HepG2 (cell line): ENCODE measurements around the gene ATE1. TPM values are rescaled to one million over a fixed set of nuclear protein-coding genes. Genes with fewer than 3 reads are reported as not detected.

Source experiments
- ATF7 ChIP-seq, 2 experiments: fragments of 450-650 bp in 1 of 2; sonication (generic) in 1 of 2; formaldehyde crosslinking in 1 of 2; IDR thresholded peaks; 2 replicates each; pipeline versions ENCODE4 v1.4.0 to v1.6.1; 2016 to 2020; ENCODE audit warnings: antibody characterized with exemption in 1 of 2, mild to moderate bottlenecking in 1 of 2, missing genetic modification reagents in 1 of 2
- KDM4B ChIP-seq: sonication (generic); formaldehyde crosslinking; IDR thresholded peaks from 2 replicates; pipeline ENCODE4 v1.4.0; 2020; ENCODE audit warnings: missing genetic modification reagents
- REXO4 ChIP-seq: sonication (generic); formaldehyde crosslinking; IDR thresholded peaks from 2 replicates; pipeline ENCODE4 v1.8.0; 2022; ENCODE audit warnings: missing genetic modification reagents, mild to moderate bottlenecking, borderline replicate concordance
- TBX2 ChIP-seq: sonication (generic); formaldehyde crosslinking; IDR thresholded peaks from 2 replicates; pipeline ENCODE4 v1.5.0; 2020; ENCODE audit warnings: missing genetic modification reagents, mild to moderate bottlenecking, borderline replicate concordance
- ZFP82 ChIP-seq: sonication (generic); formaldehyde crosslinking; IDR thresholded peaks from 2 replicates; pipeline ENCODE4 v1.5.1; 2020; ENCODE audit warnings: mild to moderate bottlenecking, missing genetic modification reagents, borderline replicate concordance
- ZNF101 ChIP-seq: sonication (generic); formaldehyde crosslinking; IDR thresholded peaks from 2 replicates; pipeline ENCODE4 v1.4.0; 2020; ENCODE audit warnings: mild to moderate bottlenecking, low read depth, missing genetic modification reagents, borderline replicate concordance
- ZNF121 ChIP-seq: sonication (generic); formaldehyde crosslinking; IDR thresholded peaks from 2 replicates; pipeline ENCODE4 v1.5.0; 2020; ENCODE audit warnings: mild to moderate bottlenecking, missing genetic modification reagents
- ZNF451 ChIP-seq: sonication (generic); formaldehyde crosslinking; IDR thresholded peaks from 2 replicates; pipeline ENCODE4 v1.5.0; 2020; ENCODE audit warnings: mild to moderate bottlenecking, missing genetic modification reagents
- ZNF709 ChIP-seq: sonication (generic); formaldehyde crosslinking; IDR thresholded peaks from 2 replicates; pipeline ENCODE4 v1.5.0; 2020; ENCODE audit warnings: mild to moderate bottlenecking, missing genetic modification reagents
- ZNF713 ChIP-seq: sonication (generic); formaldehyde crosslinking; IDR thresholded peaks from 2 replicates; pipeline ENCODE4 v1.4.0; 2020; ENCODE audit warnings: mild to moderate bottlenecking, missing genetic modification reagents
- ZNF768 ChIP-seq: sonication (generic); formaldehyde crosslinking; IDR thresholded peaks from 2 replicates; pipeline ENCODE4 v1.4.0; 2020; ENCODE audit warnings: missing genetic modification reagents
- ZNF891 ChIP-seq: sonication (generic); formaldehyde crosslinking; IDR thresholded peaks from 2 replicates; pipeline ENCODE4 v1.5.0; 2020; ENCODE audit warnings: mild to moderate bottlenecking, missing genetic modification reagents
- polyA plus RNA-seq, 8 experiments: library from polyadenylated mRNA; depleted of rRNA in 3 of 8; stranded (reverse) in 7 of 8; unstranded in 1 of 8; fragments of >200 nt; fragmentation: Illumina TruSeq in 4 of 8; extraction: Trizol in 4 of 8; gene quantifications; 2 replicates each; pipeline versions ENCODE4 v1.2.1 to v1.2.3, GENCODE V29; 2011 to 2016; ENCODE audit warnings: low read depth in 4 of 8, missing spikeins in 1 of 8, mixed read lengths in 1 of 8; ENCODE audit not compliant: insufficient read depth in 1 of 8
- total RNA-seq, 5 experiments: library from RNA; depleted of rRNA; stranded (reverse); fragments of >200 nt; fragmentation: Illumina TruSeq; extraction: Trizol; gene quantifications; 2 replicates each; pipeline ENCODE4 v1.2.3, GENCODE V29; 2016; ENCODE audit warnings: low read depth in 1 of 5
- TF ChIP-seq, protein P1 (sequence below): sonication (generic); formaldehyde crosslinking; IDR thresholded peaks from 2 replicates; pipeline ENCODE4 v1.4.0; 2020; ENCODE audit warnings: mild to moderate bottlenecking, missing genetic modification reagents
- TF ChIP-seq, protein P2 (sequence below): conservative IDR thresholded peaks from 2 replicates; pipeline ENCODE4 v1.6.1; 2018; ENCODE audit warnings: missing genetic modification reagents
- TF ChIP-seq, protein P3 (sequence below): sonication (generic); formaldehyde crosslinking; IDR thresholded peaks from 2 replicates; pipeline ENCODE4 v1.4.0; 2020; ENCODE audit warnings: missing genetic modification reagents
- TF ChIP-seq, protein P4 (sequence below): sonication (generic); formaldehyde crosslinking; IDR thresholded peaks from 2 replicates; pipeline ENCODE4 v1.5.0; 2020; ENCODE audit warnings: missing genetic modification reagents, mild to moderate bottlenecking, borderline replicate concordance
- TF ChIP-seq, protein P5 (sequence below): sonication (generic); formaldehyde crosslinking; IDR thresholded peaks from 2 replicates; pipeline ENCODE4 v1.4.0; 2020; ENCODE audit warnings: mild to moderate bottlenecking, missing genetic modification reagents
- TF ChIP-seq, protein P6 (sequence below): sonication (generic); formaldehyde crosslinking; IDR thresholded peaks from 2 replicates; pipeline ENCODE4 v1.5.1; 2020; ENCODE audit warnings: missing genetic modification reagents, mild to moderate bottlenecking, borderline replicate concordance
- TF ChIP-seq, protein P7 (sequence below): sonication (generic); formaldehyde crosslinking; IDR thresholded peaks from 2 replicates; pipeline ENCODE4 v1.8.0; 2022; ENCODE audit warnings: mild to moderate bottlenecking, missing genetic modification reagents, moderate library complexity

The ATE1 gene
- total and polyA plus RNA-seq, 2 of the 13 experiments (the other 11 are each of a cell fraction or from before 2014, with no cell fraction given): 17.5 to 42.2 TPM

DNA sequence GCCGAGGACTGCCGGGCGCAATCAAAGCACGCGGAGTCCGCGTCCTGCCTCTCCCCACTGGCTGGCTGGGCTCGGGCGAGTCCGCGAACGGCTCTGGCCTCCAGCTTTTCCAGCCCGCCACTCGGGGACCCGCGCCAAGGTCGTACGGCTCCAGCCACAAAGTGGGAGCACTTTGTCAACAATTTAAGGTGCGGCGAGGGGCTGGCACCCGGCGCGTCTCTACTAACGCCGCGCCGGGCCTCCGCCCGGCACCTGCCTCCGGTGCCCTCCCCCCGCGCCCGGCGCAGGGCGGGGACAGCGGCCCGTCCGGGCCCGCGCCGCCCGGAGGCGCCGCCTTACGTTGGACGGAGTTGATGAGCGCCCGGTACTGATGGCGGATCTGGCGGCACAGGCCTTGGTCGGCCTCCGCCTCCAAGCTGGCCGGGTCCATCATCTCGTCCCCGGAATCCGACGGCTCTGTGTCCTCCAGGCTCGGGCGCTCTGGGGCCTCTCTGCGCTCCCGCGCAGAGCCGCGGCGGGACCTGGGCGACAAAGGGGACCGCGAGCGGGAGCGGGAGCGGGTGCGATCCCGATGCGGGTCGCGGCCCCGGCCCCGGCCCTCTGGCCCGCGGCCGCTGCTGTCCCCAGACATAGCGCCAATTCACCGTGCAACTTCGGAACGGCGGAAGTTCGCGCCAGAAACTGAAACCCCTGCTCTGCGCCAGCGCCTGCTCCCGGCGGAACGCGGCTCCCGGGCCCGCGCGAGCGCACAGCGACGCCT lies 46.9 kb upstream of the ATE1 start, which contains the start of gene NSMCE4A (continued):
- TF ChIP-seq, protein P1, sequence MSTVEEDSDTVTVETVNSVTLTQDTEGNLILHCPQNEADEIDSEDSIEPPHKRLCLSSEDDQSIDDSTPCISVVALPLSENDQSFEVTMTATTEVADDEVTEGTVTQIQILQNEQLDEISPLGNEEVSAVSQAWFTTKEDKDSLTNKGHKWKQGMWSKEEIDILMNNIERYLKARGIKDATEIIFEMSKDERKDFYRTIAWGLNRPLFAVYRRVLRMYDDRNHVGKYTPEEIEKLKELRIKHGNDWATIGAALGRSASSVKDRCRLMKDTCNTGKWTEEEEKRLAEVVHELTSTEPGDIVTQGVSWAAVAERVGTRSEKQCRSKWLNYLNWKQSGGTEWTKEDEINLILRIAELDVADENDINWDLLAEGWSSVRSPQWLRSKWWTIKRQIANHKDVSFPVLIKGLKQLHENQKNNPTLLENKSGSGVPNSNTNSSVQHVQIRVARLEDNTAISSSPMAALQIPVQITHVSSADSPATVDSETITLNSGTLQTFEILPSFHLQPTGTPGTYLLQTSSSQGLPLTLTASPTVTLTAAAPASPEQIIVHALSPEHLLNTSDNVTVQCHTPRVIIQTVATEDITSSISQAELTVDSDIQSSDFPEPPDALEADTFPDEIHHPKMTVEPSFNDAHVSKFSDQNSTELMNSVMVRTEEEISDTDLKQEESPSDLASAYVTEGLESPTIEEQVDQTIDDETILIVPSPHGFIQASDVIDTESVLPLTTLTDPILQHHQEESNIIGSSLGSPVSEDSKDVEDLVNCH (CRISPR knock-in tag): no peak
- TF ChIP-seq, protein P2, sequence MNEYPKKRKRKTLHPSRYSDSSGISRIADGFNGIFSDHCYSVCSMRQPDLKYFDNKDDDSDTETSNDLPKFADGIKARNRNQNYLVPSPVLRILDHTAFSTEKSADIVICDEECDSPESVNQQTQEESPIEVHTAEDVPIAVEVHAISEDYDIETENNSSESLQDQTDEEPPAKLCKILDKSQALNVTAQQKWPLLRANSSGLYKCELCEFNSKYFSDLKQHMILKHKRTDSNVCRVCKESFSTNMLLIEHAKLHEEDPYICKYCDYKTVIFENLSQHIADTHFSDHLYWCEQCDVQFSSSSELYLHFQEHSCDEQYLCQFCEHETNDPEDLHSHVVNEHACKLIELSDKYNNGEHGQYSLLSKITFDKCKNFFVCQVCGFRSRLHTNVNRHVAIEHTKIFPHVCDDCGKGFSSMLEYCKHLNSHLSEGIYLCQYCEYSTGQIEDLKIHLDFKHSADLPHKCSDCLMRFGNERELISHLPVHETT (CRISPR knock-in tag): peak; percentile 80
- TF ChIP-seq, protein P3, sequence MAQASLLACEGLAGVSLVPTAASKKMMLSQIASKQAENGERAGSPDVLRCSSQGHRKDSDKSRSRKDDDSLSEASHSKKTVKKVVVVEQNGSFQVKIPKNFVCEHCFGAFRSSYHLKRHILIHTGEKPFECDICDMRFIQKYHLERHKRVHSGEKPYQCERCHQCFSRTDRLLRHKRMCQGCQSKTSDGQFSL (CRISPR knock-in tag): no peak
- TF ChIP-seq ZNF709 (CRISPR knock-in tag) (peak; percentile 78; the same call in 1 of the 2 replicates), ZNF451 (CRISPR knock-in tag) (no peak), ZNF713 (CRISPR knock-in tag) (no peak), ZNF121 (CRISPR knock-in tag) (peak; percentile 14; the same call in 1 of the 2 replicates), TBX2 (CRISPR knock-in tag) (peak; percentile 41; the same call in 1 of the 2 replicates), ZNF101 (CRISPR knock-in tag) (no peak), ZNF891 (CRISPR knock-in tag) (peak; percentile 50), KDM4B (CRISPR knock-in tag) (no peak), ATF7 (IDR thresholded peaks at IDR 0.05) (no peak), ATF7 (CRISPR knock-in tag; IDR thresholded peaks at IDR 0.05) (0 out of 2 replicates have a peak, but pooled peaks have one; percentile 17), REXO4 (no peak), ZNF768 (CRISPR knock-in tag) (peak; percentile 52; the same call in 1 of the 2 replicates), ZFP82 (CRISPR knock-in tag) (peak; percentile 62; the same call in 1 of the 2 replicates)
- TF ChIP-seq, protein P4, sequence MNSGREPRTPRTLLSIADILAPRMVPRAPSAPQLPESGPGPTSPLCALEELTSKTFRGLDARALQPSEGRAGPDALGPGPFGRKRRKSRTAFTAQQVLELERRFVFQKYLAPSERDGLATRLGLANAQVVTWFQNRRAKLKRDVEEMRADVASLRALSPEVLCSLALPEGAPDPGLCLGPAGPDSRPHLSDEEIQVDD (CRISPR knock-in tag): no peak
- TF ChIP-seq, protein P5, sequence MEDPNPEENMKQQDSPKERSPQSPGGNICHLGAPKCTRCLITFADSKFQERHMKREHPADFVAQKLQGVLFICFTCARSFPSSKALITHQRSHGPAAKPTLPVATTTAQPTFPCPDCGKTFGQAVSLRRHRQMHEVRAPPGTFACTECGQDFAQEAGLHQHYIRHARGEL (CRISPR knock-in tag): no peak
- TF ChIP-seq, protein P6, sequence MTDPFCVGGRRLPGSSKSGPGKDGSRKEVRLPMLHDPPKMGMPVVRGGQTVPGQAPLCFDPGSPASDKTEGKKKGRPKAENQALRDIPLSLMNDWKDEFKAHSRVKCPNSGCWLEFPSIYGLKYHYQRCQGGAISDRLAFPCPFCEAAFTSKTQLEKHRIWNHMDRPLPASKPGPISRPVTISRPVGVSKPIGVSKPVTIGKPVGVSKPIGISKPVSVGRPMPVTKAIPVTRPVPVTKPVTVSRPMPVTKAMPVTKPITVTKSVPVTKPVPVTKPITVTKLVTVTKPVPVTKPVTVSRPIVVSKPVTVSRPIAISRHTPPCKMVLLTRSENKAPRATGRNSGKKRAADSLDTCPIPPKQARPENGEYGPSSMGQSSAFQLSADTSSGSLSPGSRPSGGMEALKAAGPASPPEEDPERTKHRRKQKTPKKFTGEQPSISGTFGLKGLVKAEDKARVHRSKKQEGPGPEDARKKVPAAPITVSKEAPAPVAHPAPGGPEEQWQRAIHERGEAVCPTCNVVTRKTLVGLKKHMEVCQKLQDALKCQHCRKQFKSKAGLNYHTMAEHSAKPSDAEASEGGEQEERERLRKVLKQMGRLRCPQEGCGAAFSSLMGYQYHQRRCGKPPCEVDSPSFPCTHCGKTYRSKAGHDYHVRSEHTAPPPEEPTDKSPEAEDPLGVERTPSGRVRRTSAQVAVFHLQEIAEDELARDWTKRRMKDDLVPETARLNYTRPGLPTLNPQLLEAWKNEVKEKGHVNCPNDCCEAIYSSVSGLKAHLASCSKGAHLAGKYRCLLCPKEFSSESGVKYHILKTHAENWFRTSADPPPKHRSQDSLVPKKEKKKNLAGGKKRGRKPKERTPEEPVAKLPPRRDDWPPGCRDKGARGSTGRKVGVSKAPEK (CRISPR knock-in tag): no peak
- TF ChIP-seq, protein P7, sequence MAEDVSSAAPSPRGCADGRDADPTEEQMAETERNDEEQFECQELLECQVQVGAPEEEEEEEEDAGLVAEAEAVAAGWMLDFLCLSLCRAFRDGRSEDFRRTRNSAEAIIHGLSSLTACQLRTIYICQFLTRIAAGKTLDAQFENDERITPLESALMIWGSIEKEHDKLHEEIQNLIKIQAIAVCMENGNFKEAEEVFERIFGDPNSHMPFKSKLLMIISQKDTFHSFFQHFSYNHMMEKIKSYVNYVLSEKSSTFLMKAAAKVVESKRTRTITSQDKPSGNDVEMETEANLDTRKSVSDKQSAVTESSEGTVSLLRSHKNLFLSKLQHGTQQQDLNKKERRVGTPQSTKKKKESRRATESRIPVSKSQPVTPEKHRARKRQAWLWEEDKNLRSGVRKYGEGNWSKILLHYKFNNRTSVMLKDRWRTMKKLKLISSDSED (CRISPR knock-in tag): no peak
